Body of pancreas (tissue), 4 donors: Measurements from ENCODE around the gene CASZ1. TPM values are rescaled to one million over a fixed set of nuclear protein-coding genes. Genes with fewer than 3 reads are reported as not detected.

Experiments used
- ATAC-seq: fragments of 150-250 bp; one replicate; pipeline ENCODE4 v1.9.1; 2016
- DNase-seq, 4 donors: peaks; one replicate each; pipeline ENCODE4 v3.0.0-alpha.2; 2019
- H3K27ac ChIP-seq, 4 donors: fragments of 200-600 bp; sonication (generic); 1 replicate in 3 of 4; 2 replicates in 1 of 4; pipeline versions ENCODE4 v1.5.1 to v1.6.1; 2016 to 2019; ENCODE audit warnings: mild to moderate bottlenecking in 1 of 4, mixed read lengths in 1 of 4, moderate library complexity in 1 of 4
- H3K27me3 ChIP-seq, 2 donors: fragments of 200-600 bp; sonication (generic); one replicate each; pipeline ENCODE4 v1.6.0; 2016; ENCODE audit warnings: mild to moderate bottlenecking in 1 of 2
- H3K36me3 ChIP-seq, 2 donors: fragments of 200-600 bp; sonication (generic); replicated peaks in 1 of 2; 2 replicates each; pipeline ENCODE4 v1.5.1; 2016; ENCODE audit warnings: low read depth in 2 of 2; ENCODE audit not compliant: insufficient read depth in 1 of 2
- H3K4me1 ChIP-seq: fragments of 200-600 bp; sonication (generic); one replicate; pipeline ENCODE4 v1.6.0; 2016
- H3K4me3 ChIP-seq, 2 donors: fragments of 200-600 bp; sonication (generic); 1 replicate in 1 of 2; 2 replicates in 1 of 2; pipeline ENCODE4 v1.5.1; 2016 to 2019
- H3K9me3 ChIP-seq, 3 donors: fragments of 200-600 bp; sonication (generic); 1 replicate in 2 of 3; 2 replicates in 1 of 3; pipeline ENCODE4 v1.5.1; 2016
- CTCF ChIP-seq, 7 experiments: fragments of 450-650 bp in 4 of 7; fragments of 200-600 bp in 3 of 7; sonication (generic) in 3 of 7; IDR thresholded peaks; one replicate each; pipeline ENCODE4 v1.5.1; 2016 to 2019; ENCODE audit warnings: antibody characterized with exemption in 7 of 7
- POLR2A ChIP-seq, 3 donors: fragments of 450-650 bp; IDR thresholded peaks; one replicate each; pipeline ENCODE4 v1.6.1; 2016; ENCODE audit warnings: antibody characterized with exemption in 3 of 3, mild to moderate bottlenecking in 2 of 3
- WGBS, 2 donors: methylation state at CpG; one replicate each; pipeline ENCODE4 v1.1.5; 2017; 5-methylcytosine and 5-hydroxymethylcytosine counted together
- intact Hi-C: fragments of 100-400 bp; cut with DNase I; formaldehyde crosslinking; loops from one replicate; pipeline ENCODE4 v1.15.1; 2023
- total RNA-seq, 2 donors: library from RNA; depleted of rRNA; stranded (reverse); fragments of >200 nt; gene quantifications; one replicate each; pipeline ENCODE4 v1.1.0, GENCODE V29; 2016

The CASZ1 gene
- total RNA-seq, 2 donors from 2014 or later = 9.3 to 14.2 TPM

- DNase-seq (no peak), ATAC-seq (no peak)
- H3K27me3 ChIP-seq = no peaks in the 10 kb centered on the region
- no peaks in the 10 kb centered on the region for H3K36me3 ChIP-seq
- TF ChIP-seq POLR2A (IDR thresholded peaks at IDR 0.05) (no peak), CTCF (IDR thresholded peaks at IDR 0.05) (no peak)
- H3K27ac ChIP-seq = no peak overlapping the region
- intact Hi-C loops = no loop called here
- H3K9me3 ChIP-seq = no peaks in the 10 kb centered on the region
- WGBS, 2 donors = 77% methylated on average over 8 of the region's 8 CpGs
- H3K4me1 ChIP-seq = peaks cover 13% of the 10 kb centered on the region
- no peak overlapping the region for H3K4me3 ChIP-seq
Measured at GRCh38 chr1:10771789-10772188, 24.7 kb downstream of the CASZ1 start.

- Histone ChIP-seq H3K27ac (no peak overlapping the region), H3K27me3 (no peaks in the 10 kb centered on the region), H3K9me3 (no peaks in the 10 kb centered on the region), H3K4me1 (peaks cover 13% of the 10 kb centered on the region), H3K4me3 (no peak overlapping the region), H3K36me3 (no peaks in the 10 kb centered on the region)
- ATAC-seq (no peak), DNase-seq (no peak)
- TF ChIP-seq POLR2A (IDR thresholded peaks at IDR 0.05) (no peak), CTCF (IDR thresholded peaks at IDR 0.05) (no peak)
- WGBS, 2 donors = 87 to 92% methylated on average over 4 to 6 of the region's 7 CpGs
- intact Hi-C loops = no loop called here
Measured at GRCh38 chr1:10768552-10768951, 27.9 kb downstream of the CASZ1 start.

GRCh38 chr1:10767282-10767681 is 29.2 kb downstream of the CASZ1 start:
- no peak for ATAC-seq
- Histone ChIP-seq H3K36me3 (no peaks in the 10 kb centered on the region), H3K27me3 (no peaks in the 10 kb centered on the region), H3K9me3 (no peaks in the 10 kb centered on the region), H3K4me1 (peaks cover 13% of the 10 kb centered on the region), H3K27ac (no peak overlapping the region), H3K4me3 (no peak overlapping the region)
- WGBS, 2 donors = 91 to 96% methylated on average over 9 of the region's 9 CpGs
- no peak for TF ChIP-seq POLR2A (IDR thresholded peaks at IDR 0.05)
- no peak for TF ChIP-seq CTCF (IDR thresholded peaks at IDR 0.05)
- DNase-seq = no peak
- intact Hi-C loops = no loop called here

GRCh38 chr1:10765734-10766478 is 30.5 kb downstream of the CASZ1 start:
- Histone ChIP-seq H3K4me3 (no peak overlapping the region), H3K9me3 (no peaks in the 10 kb centered on the region), H3K27me3 (no peaks in the 10 kb centered on the region), H3K4me1 (peaks cover 26% of the 10 kb centered on the region), H3K27ac (no peak overlapping the region), H3K36me3 (no peaks in the 10 kb centered on the region)
- peak; percentile 66 to 85 (median 84) for DNase-seq
- no peak for TF ChIP-seq CTCF (IDR thresholded peaks at IDR 0.05)
- no peak for TF ChIP-seq POLR2A (IDR thresholded peaks at IDR 0.05)
- peak; percentile 67 for ATAC-seq
- intact Hi-C loops = no loop called here
- WGBS, 2 donors = 27 to 44% methylated on average over 17 of the region's 17 CpGs

GRCh38 chr1:10765304-10765703 is 31.1 kb downstream of the CASZ1 start:
- ATAC-seq = no peak
- Histone ChIP-seq H3K27me3 (no peaks in the 10 kb centered on the region), H3K9me3 (no peaks in the 10 kb centered on the region), H3K27ac (no peak overlapping the region), H3K36me3 (no peaks in the 10 kb centered on the region), H3K4me1 (peaks cover 26% of the 10 kb centered on the region), H3K4me3 (no peak overlapping the region)
- intact Hi-C loops = no loop called here
- 81 to 84% methylated on average over 15 of the region's 15 CpGs for WGBS, 2 donors
- TF ChIP-seq CTCF (IDR thresholded peaks at IDR 0.05) (no peak), POLR2A (IDR thresholded peaks at IDR 0.05) (no peak)
- DNase-seq = no peak
